ENCODE data around the gene NAB2.

NAB2 gene

DNA sequence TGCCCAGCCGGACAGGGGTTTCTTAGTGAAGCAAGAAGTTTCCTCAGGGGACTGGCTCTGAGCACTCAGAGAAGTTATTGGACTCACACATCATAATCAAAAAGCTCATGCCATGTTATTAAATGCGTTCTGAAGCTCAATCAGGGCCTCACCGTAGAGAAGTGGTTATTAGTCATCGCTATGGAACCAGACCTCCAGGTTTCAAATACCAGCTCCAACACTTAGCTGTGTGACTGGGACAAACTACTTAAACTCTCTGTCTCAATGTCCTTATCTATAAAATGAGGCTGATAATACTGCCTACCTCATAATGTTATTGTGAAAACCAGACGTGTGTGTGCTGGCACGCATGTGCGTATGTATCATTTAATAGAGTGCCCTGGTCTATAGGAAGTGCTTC, 14.9 kb downstream of the NAB2 start:
- no CpG with 5 or more reads among the region's 7 CpGs for WGBS (ENCODE audit: extremely low coverage, insufficient coverage, low lambda C conversion rate)
- Histone ChIP-seq H3K79me2 (ENCODE audit: control insufficient read depth, insufficient read depth, low read length) (no peaks in the 10 kb centered on the region), H2AK5ac (ENCODE audit: low read length) (no peak overlapping the region), H3K9ac (ENCODE audit: low read length) (no peak overlapping the region), H2BK120ac (ENCODE audit: low read depth, low read length) (no peak overlapping the region), H2BK5ac (ENCODE audit: low read length) (no peak overlapping the region), H3K27ac (ENCODE audit: low read depth, low read length) (no peak overlapping the region), H2BK15ac (replicated peaks; ENCODE audit: low read depth) (no peak overlapping the region), H3K23ac (ENCODE audit: low read length) (no peak overlapping the region), H3K18ac (ENCODE audit: low read length) (no peak overlapping the region), H3K79me1 (ENCODE audit: low read length) (no peaks in the 10 kb centered on the region), H3K4ac (ENCODE audit: low read depth, low read length) (no peak overlapping the region), H3K4me2 (ENCODE audit: low read length) (no peak overlapping the region), H4K8ac (ENCODE audit: low read depth, low read length) (no peak overlapping the region), H3K4me1 (ENCODE audit: control insufficient read depth, low read depth, low read length) (no peaks in the 10 kb centered on the region), H3K36me3 (ENCODE audit: control insufficient read depth, insufficient read depth, low read length) (peaks cover 4% of the 10 kb centered on the region), H3K27me3 (ENCODE audit: insufficient read depth, low read length, poor library complexity) (no peaks in the 10 kb centered on the region), H4K5ac (ENCODE audit: low read length) (no peak overlapping the region), H3K56ac (ENCODE audit: low read length) (no peak overlapping the region), H3K4me3 (ENCODE audit: low read length) (no peak overlapping the region)
- no peak for DNase-seq

GRCh38 chr12:57104292-57104910, 15.5 kb downstream of the NAB2 start:
- Histone ChIP-seq H3K4me1 (ENCODE audit: control insufficient read depth, low read depth, low read length) (no peaks in the 10 kb centered on the region), H3K79me2 (ENCODE audit: control insufficient read depth, insufficient read depth, low read length) (no peaks in the 10 kb centered on the region), H3K18ac (ENCODE audit: low read length) (no peak overlapping the region), H3K23ac (ENCODE audit: low read length) (no peak overlapping the region), H2AK5ac (ENCODE audit: low read length) (no peak overlapping the region), H2BK15ac (replicated peaks; ENCODE audit: low read depth) (no peak overlapping the region), H3K4me3 (ENCODE audit: low read length) (no peak overlapping the region), H2BK120ac (ENCODE audit: low read depth, low read length) (no peak overlapping the region), H3K9ac (ENCODE audit: low read length) (no peak overlapping the region), H3K56ac (ENCODE audit: low read length) (no peak overlapping the region), H3K4me2 (ENCODE audit: low read length) (no peak overlapping the region), H4K8ac (ENCODE audit: low read depth, low read length) (no peak overlapping the region), H3K4ac (ENCODE audit: low read depth, low read length) (no peak overlapping the region), H3K27me3 (ENCODE audit: insufficient read depth, low read length, poor library complexity) (no peaks in the 10 kb centered on the region), H2BK5ac (ENCODE audit: low read length) (no peak overlapping the region), H3K79me1 (ENCODE audit: low read length) (peaks cover under 1% of the 10 kb centered on the region), H3K27ac (ENCODE audit: low read depth, low read length) (no peak overlapping the region), H4K5ac (ENCODE audit: low read length) (no peak overlapping the region), H3K36me3 (ENCODE audit: control insufficient read depth, insufficient read depth, low read length) (peaks cover 4% of the 10 kb centered on the region)
- no peak for DNase-seq
- no CpG with 5 or more reads among the region's 12 CpGs for WGBS (ENCODE audit: extremely low coverage, insufficient coverage, low lambda C conversion rate)

DNA sequence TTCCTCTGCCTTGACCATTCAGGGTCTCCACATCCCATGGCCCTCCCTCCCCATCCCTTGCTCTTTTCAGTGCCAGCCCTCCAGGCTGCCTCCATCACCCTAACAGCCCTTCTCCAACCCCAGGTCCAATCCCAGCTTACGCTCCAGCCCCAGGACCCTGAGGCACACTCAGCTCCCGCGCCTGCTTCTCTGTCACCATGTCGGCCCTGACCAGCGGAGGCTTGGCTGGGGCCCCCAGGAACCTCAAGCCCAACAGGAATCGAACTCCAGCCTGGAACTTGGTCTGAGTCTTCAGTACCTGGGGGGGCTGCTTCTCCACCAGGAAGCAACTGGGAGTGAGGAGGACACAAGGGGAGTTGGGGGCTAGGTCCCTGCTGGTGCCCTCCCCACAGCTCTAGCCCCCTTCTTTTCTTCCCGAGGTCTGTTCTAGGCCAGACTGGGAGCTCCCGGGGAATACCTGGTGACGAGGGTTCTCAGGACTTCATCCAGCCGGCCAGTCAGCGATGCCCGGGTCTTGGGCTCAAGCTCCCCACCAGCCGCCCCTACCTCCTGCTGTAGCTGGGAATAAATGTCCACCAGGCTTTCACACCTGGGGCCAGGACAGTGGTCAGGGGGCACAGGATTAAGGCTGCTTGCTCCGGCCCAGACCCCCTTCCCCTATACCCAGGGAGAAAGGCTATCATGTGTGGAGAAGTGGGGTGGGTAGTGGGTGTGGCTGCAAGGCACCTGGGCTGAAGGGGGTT, 16.3 kb downstream of the NAB2 start:
- Histone ChIP-seq H3K36me3 (ENCODE audit: control insufficient read depth, insufficient read depth, low read length) (peaks cover 4% of the 10 kb centered on the region), H3K4me1 (ENCODE audit: control insufficient read depth, low read depth, low read length) (peaks cover 2% of the 10 kb centered on the region), H3K4me3 (ENCODE audit: low read length) (no peak overlapping the region), H3K27me3 (ENCODE audit: insufficient read depth, low read length, poor library complexity) (no peaks in the 10 kb centered on the region), H2BK15ac (replicated peaks; ENCODE audit: low read depth) (no peak overlapping the region), H2BK5ac (ENCODE audit: low read length) (no peak overlapping the region), H3K79me2 (ENCODE audit: control insufficient read depth, insufficient read depth, low read length) (no peaks in the 10 kb centered on the region), H3K4ac (ENCODE audit: low read depth, low read length) (no peak overlapping the region), H3K18ac (ENCODE audit: low read length) (no peak overlapping the region), H3K23ac (ENCODE audit: low read length) (no peak overlapping the region), H3K4me2 (ENCODE audit: low read length) (no peak overlapping the region), H3K27ac (ENCODE audit: low read depth, low read length) (no peak overlapping the region), H4K5ac (ENCODE audit: low read length) (no peak overlapping the region), H4K8ac (ENCODE audit: low read depth, low read length) (no peak overlapping the region), H3K9ac (ENCODE audit: low read length) (no peak overlapping the region), H3K79me1 (ENCODE audit: low read length) (peaks cover 3% of the 10 kb centered on the region), H3K56ac (ENCODE audit: low read length) (no peak overlapping the region), H2AK5ac (ENCODE audit: low read length) (no peak overlapping the region), H2BK120ac (ENCODE audit: low read depth, low read length) (no peak overlapping the region)
- no CpG with 5 or more reads among the region's 14 CpGs for WGBS (ENCODE audit: extremely low coverage, insufficient coverage, low lambda C conversion rate)
- no peak for DNase-seq

DNA sequence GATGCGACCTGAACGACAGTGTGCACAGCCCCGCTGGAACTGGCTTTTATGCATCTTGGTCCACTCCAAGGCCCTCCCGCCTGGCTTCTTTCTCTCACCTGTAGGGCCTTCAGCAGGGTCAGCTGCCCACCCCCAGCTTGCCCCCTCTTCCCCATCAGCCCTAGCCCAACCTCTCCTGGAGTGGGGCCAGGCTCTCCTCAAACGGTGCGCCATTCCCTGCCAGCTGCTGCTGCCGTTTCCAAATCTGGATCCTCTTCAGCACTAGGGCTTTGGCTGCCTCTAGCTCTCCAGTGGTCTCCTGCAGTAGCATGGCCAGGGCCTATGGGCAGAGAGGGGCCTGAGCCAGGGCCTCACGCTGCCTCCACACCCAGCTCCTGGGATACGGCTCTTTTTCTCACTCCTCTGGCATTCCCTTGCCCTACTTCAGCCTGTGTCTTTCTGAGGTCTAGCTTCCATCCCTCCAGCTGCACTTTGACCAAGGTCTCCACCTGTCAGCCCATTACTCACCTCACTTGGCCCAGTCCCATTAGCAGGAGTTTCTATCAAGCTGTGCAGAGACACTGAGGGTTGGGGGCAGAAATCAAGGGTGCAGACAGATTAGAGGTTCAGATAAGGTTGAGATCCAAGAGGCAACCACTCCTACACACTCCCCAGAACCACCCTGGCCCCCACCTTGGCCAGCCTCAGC, 17.3 kb downstream of the NAB2 start:
- H3K79me2 ChIP-seq (ENCODE audit: control insufficient read depth, insufficient read depth, low read length), result no peaks in the 10 kb centered on the region
- no peak for DNase-seq
- WGBS (ENCODE audit: extremely low coverage, insufficient coverage, low lambda C conversion rate), result no CpG with 5 or more reads among the region's 9 CpGs
- no peak overlapping the region for H4K5ac ChIP-seq (ENCODE audit: low read length)
- no peak overlapping the region for H2AK5ac ChIP-seq (ENCODE audit: low read length)
- no peak overlapping the region for H2BK15ac ChIP-seq (replicated peaks; ENCODE audit: low read depth)
- no peak overlapping the region for H3K27ac ChIP-seq (ENCODE audit: low read depth, low read length)
- no peak overlapping the region for H3K4me2 ChIP-seq (ENCODE audit: low read length)
- no peak overlapping the region for H2BK5ac ChIP-seq (ENCODE audit: low read length)
- no peaks in the 10 kb centered on the region for H3K27me3 ChIP-seq (ENCODE audit: insufficient read depth, low read length, poor library complexity)
- no peak overlapping the region for H4K8ac ChIP-seq (ENCODE audit: low read depth, low read length)
- no peak overlapping the region for H3K4me3 ChIP-seq (ENCODE audit: low read length)
- peaks cover 3% of the 10 kb centered on the region for H3K79me1 ChIP-seq (ENCODE audit: low read length)
- H3K9ac ChIP-seq (ENCODE audit: low read length), result no peak overlapping the region
- peaks cover 4% of the 10 kb centered on the region for H3K36me3 ChIP-seq (ENCODE audit: control insufficient read depth, insufficient read depth, low read length)
- H3K4me1 ChIP-seq (ENCODE audit: control insufficient read depth, low read depth, low read length), result peaks cover 2% of the 10 kb centered on the region
- no peak overlapping the region for H3K4ac ChIP-seq (ENCODE audit: low read depth, low read length)
- H2BK120ac ChIP-seq (ENCODE audit: low read depth, low read length), result no peak overlapping the region
- H3K23ac ChIP-seq (ENCODE audit: low read length), result no peak overlapping the region
- H3K18ac ChIP-seq (ENCODE audit: low read length), result no peak overlapping the region
- H3K56ac ChIP-seq (ENCODE audit: low read length), result no peak overlapping the region

DNA sequence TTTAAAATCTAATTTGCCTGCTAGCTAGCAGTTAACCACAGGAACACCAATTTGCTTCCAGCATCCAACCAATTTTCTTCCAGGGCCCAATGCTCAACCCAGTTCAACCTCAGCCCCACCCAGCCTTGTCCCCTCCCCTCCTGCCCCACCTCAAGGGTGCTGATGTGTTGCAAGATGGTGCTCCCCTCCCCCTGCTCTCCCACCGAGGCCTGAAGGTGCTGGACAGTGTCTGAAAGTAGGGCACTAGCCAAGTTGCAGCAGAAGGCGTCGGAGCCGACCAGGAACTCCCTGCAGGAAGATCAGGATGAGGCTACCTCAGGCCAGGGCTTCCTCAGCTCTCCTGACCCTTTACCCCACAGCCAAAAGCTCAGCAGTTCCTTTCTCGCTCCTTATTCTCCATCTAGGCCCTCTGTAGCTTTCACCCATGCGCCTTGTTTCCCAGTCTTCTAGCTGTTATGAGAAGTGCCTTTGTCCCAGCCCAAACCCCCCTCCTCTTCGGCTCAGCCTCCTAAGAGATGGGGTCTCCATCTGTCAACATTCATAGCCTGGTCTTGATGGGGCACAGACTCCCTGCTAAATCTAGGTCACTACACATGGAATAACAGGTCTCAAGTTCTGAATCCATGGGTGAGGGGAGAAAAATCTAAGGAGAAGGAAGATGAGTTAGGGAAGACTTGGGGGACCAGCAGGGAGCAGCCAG, 18.7 kb downstream of the NAB2 start:
- Histone ChIP-seq H4K8ac (ENCODE audit: low read depth, low read length) (no peak overlapping the region), H3K4ac (ENCODE audit: low read depth, low read length) (no peak overlapping the region), H3K23ac (ENCODE audit: low read length) (no peak overlapping the region), H3K9ac (ENCODE audit: low read length) (no peak overlapping the region), H3K4me1 (ENCODE audit: control insufficient read depth, low read depth, low read length) (peaks cover 5% of the 10 kb centered on the region), H2BK120ac (ENCODE audit: low read depth, low read length) (no peak overlapping the region), H3K79me2 (ENCODE audit: control insufficient read depth, insufficient read depth, low read length) (no peaks in the 10 kb centered on the region), H2AK5ac (ENCODE audit: low read length) (no peak overlapping the region), H4K5ac (ENCODE audit: low read length) (no peak overlapping the region), H2BK15ac (replicated peaks; ENCODE audit: low read depth) (no peak overlapping the region), H2BK5ac (ENCODE audit: low read length) (no peak overlapping the region), H3K56ac (ENCODE audit: low read length) (no peak overlapping the region), H3K27ac (ENCODE audit: low read depth, low read length) (no peak overlapping the region), H3K4me2 (ENCODE audit: low read length) (no peak overlapping the region), H3K18ac (ENCODE audit: low read length) (no peak overlapping the region), H3K4me3 (ENCODE audit: low read length) (no peak overlapping the region), H3K79me1 (ENCODE audit: low read length) (peaks cover 3% of the 10 kb centered on the region), H3K27me3 (ENCODE audit: insufficient read depth, low read length, poor library complexity) (no peaks in the 10 kb centered on the region), H3K36me3 (ENCODE audit: control insufficient read depth, insufficient read depth, low read length) (peaks cover 4% of the 10 kb centered on the region)
- no peak for DNase-seq
- WGBS (ENCODE audit: extremely low coverage, insufficient coverage, low lambda C conversion rate), result no CpG with 5 or more reads among the region's 7 CpGs
